Activated T-helper 17 cell treated with anti-CD3 and anti-CD28 coated beads, Interleukin-2, amount 50 U/mL, for 72 hours (primary cell): ENCODE measurements around the gene KCNN3. TPM values are rescaled to one million over a fixed set of nuclear protein-coding genes. Genes with fewer than 3 reads are reported as not detected.

ENCODE experiments used
- ATAC-seq: fragments of 150-1000 bp; cut with Tn5 transposase; replicated peaks from 2 replicates; pipeline ENCODE4 v1.10.0; 2021; ENCODE audit warnings: mild to moderate bottlenecking, moderate library complexity
- H3K27ac Mint-ChIP-seq: one replicate; pipeline ENCODE4 v1.8.0; 2022; ENCODE audit warnings: mixed read lengths
- H3K27me3 Mint-ChIP-seq: one replicate; pipeline ENCODE4 v1.8.0; 2022; ENCODE audit warnings: mixed read lengths
- H3K36me3 Mint-ChIP-seq: one replicate; pipeline ENCODE4 v1.8.0; 2022; ENCODE audit warnings: low read depth, mild to moderate bottlenecking, mixed read lengths
- H3K4me1 Mint-ChIP-seq: one replicate; pipeline ENCODE4 v1.8.0; 2022; ENCODE audit warnings: mixed read lengths
- H3K4me3 Mint-ChIP-seq: one replicate; pipeline ENCODE4 v1.8.0; 2022; ENCODE audit warnings: mild to moderate bottlenecking, mixed read lengths
- H3K9me3 Mint-ChIP-seq: one replicate; pipeline ENCODE4 v1.8.0; 2022; ENCODE audit warnings: mixed read lengths
- total RNA-seq, 2 donors: library from RNA; stranded (reverse); gene quantifications; one replicate each; pipeline ENCODE4 v1.2.3, GENCODE V29; 2022

KCNN3 gene
- total RNA-seq, 2 donors from 2014 or later = 0.11 to 0.37 TPM

DNA sequence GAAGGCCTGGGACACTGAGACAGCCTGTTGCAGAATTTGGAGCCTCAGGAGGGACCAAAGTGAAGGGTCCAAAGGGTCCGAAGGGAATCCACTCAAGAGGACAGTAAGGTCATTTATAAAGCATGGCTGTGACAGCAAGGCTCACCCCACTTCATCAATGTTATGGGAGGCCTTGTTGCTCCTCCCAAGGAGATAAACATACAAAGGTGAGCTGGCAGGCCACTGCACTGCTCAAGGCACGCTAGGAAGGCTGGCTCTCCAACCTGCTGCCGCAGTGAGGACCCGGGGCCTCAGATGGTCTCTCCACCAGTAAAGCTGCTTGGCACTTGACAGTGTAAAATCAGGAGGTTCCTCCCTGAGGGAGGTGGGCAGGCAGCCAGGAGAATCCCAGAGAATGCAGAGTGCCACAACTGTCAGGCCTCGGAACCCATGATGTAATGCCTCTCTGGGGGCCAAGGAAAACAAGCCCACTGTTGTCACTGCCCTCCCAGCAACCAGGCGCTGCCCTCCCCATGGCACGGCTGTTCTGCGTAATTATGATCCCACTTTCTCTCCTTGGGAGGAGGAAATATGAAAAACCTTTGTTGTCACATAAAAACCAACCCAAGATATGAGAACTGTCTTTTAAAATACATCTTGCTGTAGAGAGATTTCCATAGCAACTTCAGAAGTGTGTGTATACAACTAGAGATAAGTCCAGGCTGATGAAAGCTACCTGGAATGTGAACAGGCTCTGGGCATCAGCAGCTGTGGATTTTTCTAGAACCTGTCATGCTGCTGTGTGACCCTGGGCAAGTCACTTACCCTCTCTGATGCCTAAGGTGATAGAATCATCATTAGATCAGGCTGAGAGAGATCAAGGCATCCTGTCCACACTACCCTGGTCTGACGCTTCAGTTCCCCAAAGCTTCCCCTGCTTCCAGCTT, 102.5 kb downstream of the KCNN3 start:
- ATAC-seq = no peak
- Mint-ChIP-seq H3K27ac (no peak overlapping the region), H3K36me3 (no peaks in the 10 kb centered on the region), H3K9me3 (no peaks in the 10 kb centered on the region), H3K4me3 (no peak overlapping the region), H3K4me1 (no peaks in the 10 kb centered on the region), H3K27me3 (peaks cover 15% of the 10 kb centered on the region)

- Mint-ChIP-seq H3K27me3 (peaks cover 15% of the 10 kb centered on the region), H3K4me1 (no peaks in the 10 kb centered on the region), H3K36me3 (no peaks in the 10 kb centered on the region), H3K4me3 (no peak overlapping the region), H3K27ac (no peak overlapping the region), H3K9me3 (no peaks in the 10 kb centered on the region)
- ATAC-seq = peak; percentile 34
Measured at GRCh38 chr1:154765970-154766369, 104.1 kb downstream of the KCNN3 start.

DNA sequence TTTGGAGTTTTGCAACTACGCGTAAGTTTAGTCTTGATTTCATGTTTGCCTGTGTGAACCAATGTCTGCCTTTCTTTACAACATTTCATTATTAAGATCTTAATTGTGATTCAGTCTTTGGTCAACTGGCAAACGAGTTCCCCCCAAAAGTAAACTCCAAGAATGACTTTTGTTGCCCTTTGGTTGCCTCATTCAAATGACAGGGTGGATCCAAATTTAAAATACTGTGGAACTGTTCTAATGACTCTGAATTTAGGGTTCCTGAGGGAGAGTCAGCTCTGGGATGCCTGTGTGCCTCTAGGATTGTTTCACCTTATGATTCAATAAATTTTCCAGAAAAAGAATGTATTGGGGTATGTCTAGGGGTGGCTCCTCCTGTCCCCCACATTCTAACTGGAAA, 105.3 kb downstream of the KCNN3 start:
- H3K4me1 Mint-ChIP-seq = peaks cover 3% of the 10 kb centered on the region
- no peak overlapping the region for H3K27ac Mint-ChIP-seq
- ATAC-seq = no peak
- no peaks in the 10 kb centered on the region for H3K36me3 Mint-ChIP-seq
- H3K9me3 Mint-ChIP-seq = no peaks in the 10 kb centered on the region
- H3K4me3 Mint-ChIP-seq = no peak overlapping the region
- peaks cover 15% of the 10 kb centered on the region for H3K27me3 Mint-ChIP-seq

GRCh38 chr1:154764181-154764580, 105.9 kb downstream of the KCNN3 start:
- ATAC-seq = no peak
- Mint-ChIP-seq H3K27ac (no peak overlapping the region), H3K4me1 (peaks cover 8% of the 10 kb centered on the region), H3K4me3 (no peak overlapping the region), H3K27me3 (peaks cover 15% of the 10 kb centered on the region), H3K36me3 (no peaks in the 10 kb centered on the region), H3K9me3 (no peaks in the 10 kb centered on the region)

DNA sequence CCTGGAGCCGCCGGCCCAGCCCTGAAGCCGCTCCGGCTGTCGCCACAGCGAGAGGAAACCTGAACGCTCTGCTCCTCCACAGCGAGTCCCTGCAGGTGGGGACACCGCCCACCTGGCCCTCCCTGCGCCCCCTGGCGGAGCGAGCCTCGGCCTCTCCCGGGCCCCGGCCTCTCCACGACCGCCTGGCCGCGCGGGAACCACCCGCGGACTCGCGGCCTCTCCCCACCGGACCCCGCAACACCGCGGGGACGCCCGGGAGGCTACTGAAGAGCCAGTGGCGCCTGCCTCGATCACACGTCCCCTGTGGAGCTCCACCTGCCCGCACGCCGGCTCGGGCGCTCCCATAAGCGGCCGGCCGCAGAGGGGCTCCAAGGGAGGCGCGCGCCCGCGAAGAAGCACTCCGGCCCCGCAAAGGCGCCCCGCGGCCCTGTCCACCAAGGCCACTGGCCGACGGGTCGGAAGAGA, 109.6 kb downstream of the KCNN3 start:
- H3K9me3 Mint-ChIP-seq = no peaks in the 10 kb centered on the region
- H3K4me1 Mint-ChIP-seq = peaks cover 11% of the 10 kb centered on the region
- H3K36me3 Mint-ChIP-seq = no peaks in the 10 kb centered on the region
- H3K27ac Mint-ChIP-seq = peak overlapping the region; percentile 83
- peaks cover 11% of the 10 kb centered on the region for H3K27me3 Mint-ChIP-seq
- peak overlapping the region; percentile 68 for H3K4me3 Mint-ChIP-seq
- peak; percentile 79 for ATAC-seq

DNA sequence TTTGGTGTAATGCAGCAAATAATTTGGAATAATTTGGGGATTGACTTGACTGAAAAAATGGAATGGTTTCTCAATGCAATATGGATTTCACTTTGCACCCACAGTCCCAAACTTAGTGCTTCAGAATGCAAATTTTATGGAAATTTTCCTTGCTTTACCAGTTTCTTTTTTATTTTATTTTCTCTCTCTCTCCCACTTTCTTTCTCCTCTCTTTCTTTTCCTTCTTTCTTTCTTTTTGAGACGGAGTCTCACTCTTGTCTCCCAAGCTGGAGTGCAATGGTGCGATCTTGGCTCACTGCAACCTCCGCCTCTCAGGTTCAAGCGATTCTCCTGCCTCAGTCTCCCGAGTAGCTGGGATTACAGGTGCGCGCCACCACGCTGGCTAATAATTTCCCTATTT, 110.3 kb downstream of the KCNN3 start:
- Mint-ChIP-seq H3K4me3 (peak overlapping the region; percentile 68), H3K36me3 (no peaks in the 10 kb centered on the region), H3K27ac (peak overlapping the region; percentile 83), H3K27me3 (peaks cover 6% of the 10 kb centered on the region), H3K9me3 (no peaks in the 10 kb centered on the region), H3K4me1 (peaks cover 11% of the 10 kb centered on the region)
- ATAC-seq = no peak

GRCh38 chr1:154759196-154759595, 110.9 kb downstream of the KCNN3 start:
- peak overlapping the region; percentile 83 for H3K27ac Mint-ChIP-seq
- H3K4me1 Mint-ChIP-seq = peaks cover 11% of the 10 kb centered on the region
- peak; percentile 86 for ATAC-seq

GRCh38 chr1:154758346-154758745, 111.7 kb downstream of the KCNN3 start:
- ATAC-seq = no peak
- Mint-ChIP-seq H3K9me3 (no peaks in the 10 kb centered on the region), H3K36me3 (no peaks in the 10 kb centered on the region), H3K27me3 (peaks cover 3% of the 10 kb centered on the region), H3K4me3 (no peak overlapping the region), H3K27ac (peak overlapping the region; percentile 18), H3K4me1 (peaks cover 11% of the 10 kb centered on the region)

More at GRCh38 chr1:154759196-154759595, 110.9 kb downstream of the KCNN3 start:
- peak overlapping the region; percentile 68 for H3K4me3 Mint-ChIP-seq
- H3K27me3 Mint-ChIP-seq = peaks cover 5% of the 10 kb centered on the region
- H3K36me3 Mint-ChIP-seq = no peaks in the 10 kb centered on the region
- no peaks in the 10 kb centered on the region for H3K9me3 Mint-ChIP-seq

- no peaks in the 10 kb centered on the region for H3K9me3 Mint-ChIP-seq
- no peaks in the 10 kb centered on the region for H3K27me3 Mint-ChIP-seq
- ATAC-seq = no peak
- H3K27ac Mint-ChIP-seq = peak overlapping the region; percentile 1
- H3K36me3 Mint-ChIP-seq = no peaks in the 10 kb centered on the region
- H3K4me1 Mint-ChIP-seq = peaks cover 11% of the 10 kb centered on the region
- H3K4me3 Mint-ChIP-seq = no peak overlapping the region
Measured at GRCh38 chr1:154756793-154757548, 113.1 kb downstream of the KCNN3 start.

GRCh38 chr1:154755858-154756730, 114.0 kb downstream of the KCNN3 start:
- H3K9me3 Mint-ChIP-seq = no peaks in the 10 kb centered on the region
- no peaks in the 10 kb centered on the region for H3K27me3 Mint-ChIP-seq
- peak; percentile 14 for ATAC-seq
- no peaks in the 10 kb centered on the region for H3K36me3 Mint-ChIP-seq
- H3K27ac Mint-ChIP-seq = peak overlapping the region; percentile 20
- no peak overlapping the region for H3K4me3 Mint-ChIP-seq
- H3K4me1 Mint-ChIP-seq = peaks cover 17% of the 10 kb centered on the region

DNA sequence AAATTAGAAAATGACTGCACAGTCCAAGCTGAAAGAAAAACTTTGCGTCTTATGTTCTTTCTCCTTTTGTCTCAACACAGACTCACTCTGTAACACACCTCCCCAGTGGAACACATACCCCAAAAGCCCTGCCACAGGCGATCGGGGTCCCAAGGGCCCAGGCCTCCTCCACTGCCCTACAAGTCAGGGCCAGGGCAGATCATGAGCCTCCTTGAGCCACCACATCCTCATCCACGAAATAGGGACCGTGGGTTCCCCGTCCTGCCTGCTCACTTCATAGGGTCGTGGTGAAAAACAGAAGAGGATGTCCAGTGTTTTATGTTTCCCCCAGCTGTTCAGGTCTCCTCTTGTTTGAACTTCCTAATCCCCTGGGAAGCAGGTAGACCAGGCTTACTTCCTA, 116.7 kb downstream of the KCNN3 start:
- Mint-ChIP-seq H3K36me3 (no peaks in the 10 kb centered on the region), H3K27me3 (peaks cover 3% of the 10 kb centered on the region), H3K4me1 (peaks cover 15% of the 10 kb centered on the region), H3K9me3 (no peaks in the 10 kb centered on the region), H3K4me3 (no peak overlapping the region), H3K27ac (no peak overlapping the region)
- ATAC-seq = no peak

- peaks cover 3% of the 10 kb centered on the region for H3K27me3 Mint-ChIP-seq
- peaks cover 25% of the 10 kb centered on the region for H3K4me1 Mint-ChIP-seq
- H3K36me3 Mint-ChIP-seq = no peaks in the 10 kb centered on the region
- no peak for ATAC-seq
- H3K4me3 Mint-ChIP-seq = no peak overlapping the region
- H3K9me3 Mint-ChIP-seq = no peaks in the 10 kb centered on the region
- H3K27ac Mint-ChIP-seq = peak overlapping the region; percentile 69
Measured at GRCh38 chr1:154752273-154753030, 117.6 kb downstream of the KCNN3 start.

DNA sequence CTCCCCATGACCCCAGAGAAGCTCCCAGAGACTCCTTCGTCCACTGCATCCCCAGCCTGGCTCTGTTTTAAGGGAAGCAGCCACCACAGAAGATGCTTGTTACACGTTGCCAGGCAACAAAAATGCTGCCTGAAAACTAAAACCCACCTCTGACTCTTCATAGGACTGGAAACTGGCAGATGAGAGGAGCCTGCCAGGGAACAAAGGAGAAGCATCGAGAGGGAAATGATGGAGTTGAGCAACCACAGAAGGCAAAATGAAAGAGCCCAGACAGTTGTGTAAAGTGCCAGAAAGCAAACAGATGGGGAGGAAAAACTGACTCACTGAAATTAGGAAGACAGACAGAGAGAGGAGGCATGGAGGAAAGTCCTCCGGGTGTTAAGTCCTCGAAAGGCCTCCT, 118.4 kb downstream of the KCNN3 start:
- H3K27ac Mint-ChIP-seq = peak overlapping the region; percentile 69
- H3K9me3 Mint-ChIP-seq = no peaks in the 10 kb centered on the region
- H3K36me3 Mint-ChIP-seq = no peaks in the 10 kb centered on the region
- peak overlapping the region; percentile 17 for H3K4me3 Mint-ChIP-seq
- peaks cover 3% of the 10 kb centered on the region for H3K27me3 Mint-ChIP-seq
- peak; percentile 63 for ATAC-seq
- H3K4me1 Mint-ChIP-seq = peaks cover 32% of the 10 kb centered on the region
